NCI-H748 treated with DMSO at 0.1 percent for 48 hours (cell line): ENCODE results near the gene PLCB4.

ENCODE experiments used
- DNase-seq: peaks from one replicate; lab custom pipeline; 2025; lab: John Stamatoyannopoulos, UW

The PLCB4 gene

DNA sequence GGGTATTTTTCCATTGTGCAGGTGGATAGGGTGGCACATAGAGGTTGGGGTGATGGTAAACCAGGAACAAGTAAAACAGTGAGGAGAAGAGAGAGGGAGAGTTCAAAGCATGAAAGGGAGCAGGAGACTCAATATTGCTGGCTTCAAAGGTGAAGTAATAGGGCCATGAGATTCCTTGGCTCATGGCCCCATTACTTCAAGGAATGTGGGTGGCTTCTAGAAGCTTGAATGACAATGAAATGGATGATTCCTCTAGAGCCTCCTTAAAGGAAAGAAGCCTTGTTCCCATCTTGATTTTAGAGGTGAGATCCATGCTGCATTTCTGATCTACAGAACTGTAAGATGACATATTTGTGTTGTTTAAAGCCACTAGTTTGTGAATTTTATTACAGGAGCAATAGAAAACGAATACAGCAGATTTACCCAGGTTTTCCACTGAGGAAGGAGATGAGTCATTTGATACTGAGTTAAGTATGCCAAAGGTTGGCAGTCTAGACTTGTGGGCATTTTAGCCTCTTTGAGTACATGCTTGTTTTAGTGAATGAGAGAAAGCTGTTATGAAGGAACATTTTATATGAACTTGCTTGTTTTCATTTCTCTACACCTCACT, 110.4 kb downstream of the PLCB4 start:
- DNase-seq: no peak

DNA sequence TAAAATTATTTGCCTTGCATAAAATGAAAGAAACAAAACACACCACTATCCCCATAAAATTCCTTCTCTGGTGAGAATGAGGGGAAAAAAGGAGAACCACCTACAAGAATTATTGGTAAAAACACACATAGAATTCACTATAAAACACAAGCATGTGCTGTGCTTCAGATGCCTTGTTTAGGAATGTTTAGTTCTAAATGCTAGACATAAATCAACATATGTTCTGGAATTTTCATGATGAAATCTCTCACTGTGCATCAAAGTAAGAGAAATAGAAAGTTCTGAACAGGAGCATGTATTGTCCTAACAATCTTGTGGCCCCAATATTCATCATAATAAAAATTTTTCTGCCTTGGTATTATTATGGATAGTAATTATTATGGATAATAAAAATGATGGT, 111.0 kb downstream of the PLCB4 start:
- no peak for DNase-seq

DNA sequence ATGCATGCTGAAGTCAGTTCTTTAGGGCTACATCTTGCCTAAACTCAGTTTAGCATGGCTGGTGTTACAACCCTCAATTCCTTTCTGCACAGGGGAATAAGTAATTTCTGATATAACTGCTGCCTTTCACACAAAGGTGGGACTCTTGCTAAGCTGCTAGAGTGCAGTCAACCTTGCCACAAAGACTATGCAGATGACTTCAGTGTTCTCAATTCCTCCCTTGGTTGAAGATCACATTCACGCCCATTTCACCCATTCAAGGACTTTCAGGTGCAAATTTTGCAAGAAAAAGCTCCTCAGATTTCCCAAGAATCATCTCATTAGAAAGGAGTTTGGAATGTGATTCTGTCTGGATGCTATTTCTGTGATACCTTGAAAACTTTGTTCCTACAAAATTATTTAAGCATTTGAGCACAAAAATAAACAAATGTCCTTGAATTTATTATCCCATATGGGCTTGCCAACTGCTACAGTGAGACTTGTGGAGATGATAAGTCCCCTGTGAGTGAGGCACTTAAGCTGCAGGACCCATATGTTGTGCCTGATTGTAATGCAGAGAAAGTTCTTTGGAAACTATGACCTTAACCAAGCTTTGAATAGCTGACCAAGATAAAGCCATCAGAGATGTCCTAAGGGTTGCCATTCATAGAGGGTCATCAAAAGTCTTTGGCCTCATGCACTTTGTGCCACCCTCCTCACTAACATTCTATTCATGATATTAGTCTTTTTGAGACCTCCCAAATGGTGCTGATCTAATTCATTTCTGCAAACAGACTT, 111.8 kb downstream of the PLCB4 start:
- no peak for DNase-seq

DNA sequence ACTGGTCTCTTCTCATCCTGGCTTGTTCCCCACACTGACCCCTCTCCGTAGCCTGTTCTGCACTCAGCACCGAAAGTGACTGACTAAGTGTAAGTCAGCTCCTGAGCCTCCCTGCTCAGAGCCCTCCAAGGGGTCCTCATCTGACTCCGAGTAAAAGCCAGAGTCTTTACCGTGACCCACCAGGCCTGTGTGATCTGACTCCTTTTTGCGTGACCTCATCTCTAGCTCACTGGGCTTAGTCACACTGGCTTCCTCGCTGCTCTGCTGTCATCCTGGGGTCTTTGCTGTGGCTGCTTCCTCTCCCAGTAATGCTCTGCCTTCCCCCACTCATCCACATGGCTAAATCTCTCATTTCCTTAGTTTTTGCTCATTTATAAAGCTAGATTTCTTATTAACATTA, 116.6 kb downstream of the PLCB4 start:
- peak; percentile 92 for DNase-seq

DNA sequence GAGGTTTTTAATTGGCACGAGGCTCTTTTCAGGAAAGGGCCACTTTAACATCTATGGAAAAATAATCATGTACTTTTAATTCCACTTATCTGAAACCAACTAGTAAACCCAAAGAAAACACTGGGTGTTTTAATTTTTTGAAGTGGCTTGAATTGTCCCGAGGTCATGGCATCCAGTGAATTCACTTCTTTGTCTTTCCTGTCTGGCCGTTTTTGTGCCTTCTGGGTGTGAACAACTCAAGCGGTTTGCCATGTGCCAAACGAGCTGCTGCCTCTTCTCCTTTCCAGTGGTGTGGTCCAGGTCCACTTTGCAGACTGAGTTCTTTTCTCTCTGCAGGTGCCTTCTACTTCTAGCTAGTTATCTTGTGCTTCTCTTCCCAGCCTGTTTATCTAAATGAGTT, 117.5 kb downstream of the PLCB4 start:
- DNase-seq: peak; percentile 98

DNA sequence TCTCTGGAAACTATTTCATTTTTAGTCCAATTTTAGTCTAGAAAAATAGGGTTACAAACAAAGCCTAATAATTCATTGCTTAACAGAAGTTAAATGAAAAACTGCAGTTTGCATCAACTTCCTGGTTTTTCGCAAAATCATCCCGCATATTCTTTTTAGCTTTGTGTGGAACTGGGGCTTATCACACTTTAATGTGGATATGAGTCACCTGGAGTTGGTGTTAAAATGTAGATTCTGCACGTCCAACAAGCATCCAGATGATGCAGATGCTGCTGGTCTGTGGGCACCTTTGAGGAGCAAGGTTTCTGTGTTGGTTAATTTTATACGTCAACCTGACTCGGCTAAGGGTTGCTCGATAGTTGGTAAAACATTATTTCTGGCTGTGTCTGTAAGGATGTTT, 126.1 kb downstream of the PLCB4 start:
- DNase-seq: no peak

DNA sequence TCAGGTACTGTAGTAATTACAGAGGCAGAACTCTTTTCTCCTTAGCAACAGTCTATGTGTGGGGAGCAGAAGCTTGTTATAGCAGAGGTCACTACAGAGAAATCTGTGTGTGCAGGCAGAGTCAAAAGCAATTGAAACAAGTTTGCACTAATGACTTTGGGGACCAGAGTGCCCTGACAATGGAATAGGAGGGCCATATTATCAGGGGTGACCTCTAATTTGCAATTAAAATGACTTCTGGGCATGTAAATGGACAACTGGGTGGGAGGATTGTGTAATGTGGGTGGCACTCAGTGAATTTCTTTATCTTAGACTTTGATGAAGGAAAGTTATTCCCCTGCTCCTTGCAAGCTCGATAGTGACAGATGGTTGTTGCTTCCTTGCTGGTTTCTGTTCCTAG, 127.2 kb downstream of the PLCB4 start:
- no peak for DNase-seq

DNA sequence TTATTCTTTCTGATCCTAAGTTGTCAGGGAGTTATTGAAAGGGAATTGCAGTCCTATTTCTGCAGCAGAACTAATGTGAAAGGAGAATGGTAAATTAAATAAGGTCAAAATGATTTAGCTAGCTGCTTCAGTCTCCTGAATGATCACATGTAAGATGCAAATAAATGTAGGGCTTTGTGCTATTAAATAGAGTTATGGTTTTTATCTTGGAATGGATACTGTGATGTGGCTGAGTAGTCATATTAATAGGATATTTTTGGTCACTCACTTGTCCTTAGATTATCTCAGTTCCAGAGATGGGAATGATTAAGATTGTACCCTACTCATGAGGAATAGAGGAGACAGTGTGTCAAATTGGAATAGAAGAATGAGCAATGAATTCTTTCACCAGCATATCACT, 129.6 kb downstream of the PLCB4 start:
- no peak for DNase-seq

DNA sequence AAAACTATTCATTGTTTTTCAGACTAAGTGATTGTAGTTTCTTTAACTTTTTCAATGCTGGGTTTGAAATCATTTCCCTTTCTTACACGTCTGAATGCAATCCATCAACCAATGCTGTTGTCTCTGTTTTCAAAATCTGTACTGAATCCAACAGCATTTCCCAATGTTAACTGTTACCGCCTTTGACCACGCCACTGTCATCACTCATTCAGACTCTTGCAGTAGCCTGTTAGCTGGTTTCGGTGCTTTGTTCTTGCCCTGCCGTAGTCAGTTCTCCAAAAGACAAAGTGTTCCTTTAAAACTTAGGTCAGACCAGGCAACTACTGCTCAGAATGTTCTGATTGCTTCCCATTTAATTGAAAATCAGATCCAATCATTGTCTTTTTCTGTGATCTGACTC, 131.3 kb downstream of the PLCB4 start:
- no peak for DNase-seq

DNA sequence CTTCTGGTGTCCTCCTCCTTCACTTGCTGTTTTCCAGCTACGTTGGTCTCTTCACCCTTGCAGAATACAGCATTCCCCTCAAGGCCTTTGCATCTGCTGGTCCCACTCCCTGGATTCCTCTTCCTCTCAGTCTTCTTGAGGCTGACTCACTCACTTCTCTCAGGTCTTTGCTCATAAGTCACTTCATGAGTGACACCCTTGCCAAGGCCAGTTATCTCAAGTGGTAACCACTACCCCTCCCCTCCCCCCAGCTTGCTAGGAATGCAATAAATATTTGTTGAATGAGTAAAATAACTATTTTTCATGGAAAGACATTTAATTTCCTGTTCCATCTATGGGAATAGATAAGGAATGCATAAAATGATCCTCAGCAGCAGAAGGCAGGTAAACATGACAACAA, 131.7 kb downstream of the PLCB4 start:
- DNase-seq: no peak

DNA sequence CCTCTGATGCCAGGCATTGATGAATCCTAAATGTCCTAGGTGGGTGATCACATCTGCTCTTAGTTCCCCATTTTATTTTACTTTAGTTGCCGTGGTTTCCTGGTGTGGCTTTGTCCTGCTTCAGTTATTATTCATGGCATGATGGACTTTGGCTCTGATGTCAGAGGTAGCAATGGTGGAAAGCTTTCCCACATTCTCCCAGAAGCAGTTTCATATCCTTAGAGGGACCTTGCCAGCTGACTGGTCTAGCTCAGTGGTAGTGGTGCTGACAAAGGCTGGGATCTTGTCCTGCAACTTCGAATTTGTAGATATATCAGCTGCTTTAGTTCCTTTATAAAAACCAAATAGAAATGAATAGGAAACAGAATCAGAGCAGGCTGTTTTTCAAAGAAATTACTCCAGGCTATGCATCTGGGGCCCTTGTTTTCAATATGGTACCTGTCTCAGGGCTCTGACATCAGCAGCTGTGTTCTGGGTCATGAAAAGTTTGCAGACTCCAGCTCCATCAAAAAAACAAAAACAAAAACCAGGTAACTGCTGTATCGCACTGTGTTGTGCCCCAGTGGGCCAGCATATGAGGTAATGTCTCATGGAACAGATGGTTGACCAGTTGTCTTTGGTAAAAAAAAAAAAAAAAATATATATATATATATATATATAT, 133.7 kb downstream of the PLCB4 start:
- no peak for DNase-seq

DNA sequence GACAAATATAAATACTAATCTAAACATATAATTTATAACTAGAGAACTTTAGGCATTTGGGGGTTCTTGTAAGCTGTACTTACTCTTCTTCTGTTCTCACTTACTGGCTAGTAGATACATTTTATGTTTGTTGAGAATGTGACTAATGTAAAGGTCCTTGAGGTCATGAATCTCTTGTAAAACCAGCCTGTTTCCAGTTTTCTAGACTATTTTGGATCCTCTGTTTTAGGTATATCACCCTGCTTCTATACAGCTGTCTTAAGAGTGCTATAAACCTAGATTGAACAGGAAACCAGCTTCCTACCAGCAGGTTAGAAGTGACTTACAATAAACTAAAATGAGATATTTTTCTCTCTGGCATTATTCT, 134.2 kb downstream of the PLCB4 start:
- DNase-seq: no peak

DNA sequence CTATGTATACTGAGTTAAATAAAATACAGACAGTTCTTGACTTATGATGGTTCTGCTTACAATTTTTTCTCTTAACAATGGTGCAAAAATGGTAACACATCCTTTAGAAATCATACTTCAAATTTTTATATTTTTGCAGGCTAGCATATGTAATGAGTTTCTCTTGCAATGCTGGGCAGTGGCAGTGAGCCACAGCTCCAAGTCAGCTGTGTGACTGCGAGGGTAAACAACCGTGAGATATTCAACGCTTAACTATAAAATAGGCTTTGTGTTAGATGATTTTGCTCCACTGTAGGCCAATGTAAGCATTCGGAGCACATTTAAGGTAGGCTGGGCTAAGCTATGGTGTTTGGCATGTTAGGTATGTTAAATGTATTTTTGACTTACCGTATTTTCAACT, 136.1 kb downstream of the PLCB4 start:
- DNase-seq: no peak

DNA sequence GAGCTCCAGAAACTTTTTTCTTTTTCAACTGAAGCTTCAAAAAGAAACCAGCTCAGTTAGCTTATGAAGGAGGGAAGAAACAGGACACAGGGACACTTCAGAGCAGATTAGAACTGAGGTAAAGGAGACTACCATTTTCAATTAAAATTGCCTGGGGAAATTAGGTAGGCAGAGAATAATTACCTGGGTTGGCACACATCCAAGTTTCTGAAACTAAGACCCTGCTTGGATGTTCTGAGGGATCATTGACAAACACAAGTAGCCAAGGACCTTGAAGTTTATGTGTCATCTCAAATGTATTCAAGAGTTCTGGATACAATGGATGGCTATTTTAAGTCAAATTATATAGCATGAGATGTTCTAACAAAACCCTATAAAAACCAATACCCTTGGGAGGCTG, 137.6 kb downstream of the PLCB4 start:
- DNase-seq: no peak

DNA sequence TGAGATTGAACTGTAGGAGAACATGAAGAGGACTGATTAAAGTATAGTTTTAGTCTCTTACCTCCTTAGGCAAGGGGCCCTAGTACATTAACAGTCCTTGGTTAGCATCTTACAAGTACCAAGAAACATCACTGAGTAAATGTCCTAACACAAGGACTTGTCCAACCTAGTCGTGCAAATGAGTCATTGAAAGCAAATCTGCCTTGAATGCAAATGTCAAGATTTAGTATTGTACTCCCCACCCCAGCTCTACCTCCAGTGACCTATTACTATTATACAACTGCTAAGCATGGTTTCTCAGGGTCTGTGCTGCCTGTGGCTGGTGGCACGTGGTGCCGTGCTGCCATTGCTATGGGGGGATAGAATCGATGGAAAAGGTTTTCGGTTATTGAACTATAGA, 138.4 kb downstream of the PLCB4 start:
- DNase-seq: no peak

DNA sequence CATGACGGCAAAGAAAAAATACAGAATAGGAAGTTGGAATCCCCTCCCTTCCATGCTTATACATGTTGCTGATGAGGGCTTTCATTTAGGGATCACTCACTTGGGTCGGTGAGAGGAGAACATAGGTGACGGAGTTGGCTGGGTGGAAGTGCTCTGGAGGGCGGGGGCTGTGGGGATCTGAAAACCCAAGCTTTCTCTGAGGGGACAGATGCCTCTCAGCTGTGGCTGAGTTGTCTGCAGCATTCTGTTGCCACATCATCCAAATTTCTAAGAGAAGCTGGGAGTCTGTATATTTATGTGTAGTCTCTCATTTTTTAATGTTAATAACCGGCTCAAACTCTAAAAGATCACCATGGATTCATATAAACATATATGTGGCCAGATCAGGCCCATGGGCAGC, 141.5 kb downstream of the PLCB4 start:
- no peak for DNase-seq

DNA sequence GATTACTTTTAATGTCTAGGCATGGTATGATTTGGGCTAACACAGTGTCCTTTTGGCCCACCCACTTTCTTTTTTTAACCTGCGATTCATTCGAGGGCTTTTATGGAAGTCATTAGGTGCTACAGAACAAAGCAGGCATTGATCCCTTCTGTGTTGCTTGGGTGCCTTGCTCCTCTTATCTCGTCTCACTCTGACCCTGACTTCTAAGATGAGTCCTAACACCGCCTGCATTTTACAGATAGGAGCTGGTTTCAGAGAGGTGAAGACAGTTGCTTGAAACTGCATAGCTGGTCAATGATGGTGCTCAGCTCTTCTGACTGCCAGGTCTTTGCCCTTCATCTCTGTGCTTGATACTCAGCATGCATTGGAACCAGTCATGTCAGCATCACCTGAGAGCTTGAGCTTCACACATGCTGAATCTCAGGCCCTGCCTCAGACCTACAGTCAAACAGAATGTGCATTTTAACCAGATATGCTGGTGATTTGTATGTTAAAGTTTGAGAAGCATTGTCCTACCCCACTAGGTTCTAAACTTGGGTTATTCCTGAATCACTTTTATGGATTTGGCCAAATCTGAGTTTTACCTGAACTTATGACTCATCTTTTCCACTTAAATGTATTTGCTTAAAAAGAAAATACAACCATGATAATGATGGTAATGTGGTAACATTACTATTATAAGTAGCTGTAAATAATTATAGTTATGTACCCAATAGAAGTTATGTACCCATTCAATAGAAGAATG, 142.3 kb downstream of the PLCB4 start:
- no peak for DNase-seq

DNA sequence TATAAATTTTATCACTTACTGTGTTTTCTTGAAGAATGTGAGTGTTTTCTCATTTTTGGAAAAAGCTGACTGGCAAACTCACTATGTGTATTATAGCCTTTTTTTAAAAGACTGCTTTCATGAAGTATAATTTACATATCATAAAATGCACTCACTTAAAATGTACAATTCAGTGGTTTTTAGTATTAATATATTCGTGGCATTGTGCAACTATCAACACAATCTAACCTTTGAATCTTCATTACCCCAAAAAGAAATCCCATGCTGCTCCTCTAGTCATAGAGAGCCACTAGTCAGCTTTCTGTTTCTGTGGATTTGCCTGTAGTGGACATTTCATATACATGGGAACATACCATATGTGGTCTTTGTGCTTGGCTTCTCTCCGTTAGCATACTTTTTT, 143.8 kb downstream of the PLCB4 start:
- DNase-seq: no peak

DNA sequence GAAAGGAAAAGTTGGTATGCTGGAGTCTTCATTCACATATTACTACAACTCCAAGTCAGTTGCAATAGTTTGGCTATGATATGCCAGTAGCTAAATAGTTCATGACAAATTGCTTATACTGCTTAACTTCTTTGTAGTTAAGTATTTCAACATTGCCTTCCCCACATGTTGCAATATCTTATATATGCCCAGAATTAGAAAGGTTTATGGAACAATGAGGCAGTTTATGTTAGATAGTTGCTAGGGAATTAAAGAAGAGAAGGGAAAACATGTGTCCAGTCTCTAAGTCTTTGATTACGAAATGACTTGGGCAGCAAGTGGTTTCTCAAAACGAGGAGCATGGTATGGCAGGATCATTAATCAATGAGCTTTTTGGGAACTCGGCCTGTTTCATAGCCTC, 145.8 kb downstream of the PLCB4 start:
- no peak for DNase-seq

DNA sequence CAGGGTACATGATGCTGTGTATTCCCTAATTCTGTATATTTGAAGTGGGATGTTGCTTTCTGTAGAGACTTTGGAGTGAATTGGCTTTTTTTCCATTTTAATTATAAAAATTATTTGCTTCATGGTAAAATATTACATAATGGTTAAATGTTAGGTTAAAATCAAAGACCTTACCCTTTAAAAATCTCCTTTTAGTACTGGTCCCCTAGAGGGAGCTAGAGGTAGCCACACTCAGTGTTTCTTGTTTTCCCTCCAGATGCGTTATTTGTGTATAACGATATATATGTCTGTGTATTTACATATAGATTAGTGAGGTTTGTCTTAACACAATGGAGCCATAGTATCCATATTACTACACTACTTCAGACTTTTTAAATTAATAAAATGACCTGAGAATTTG, 146.7 kb downstream of the PLCB4 start:
- DNase-seq: peak; percentile 52

DNA sequence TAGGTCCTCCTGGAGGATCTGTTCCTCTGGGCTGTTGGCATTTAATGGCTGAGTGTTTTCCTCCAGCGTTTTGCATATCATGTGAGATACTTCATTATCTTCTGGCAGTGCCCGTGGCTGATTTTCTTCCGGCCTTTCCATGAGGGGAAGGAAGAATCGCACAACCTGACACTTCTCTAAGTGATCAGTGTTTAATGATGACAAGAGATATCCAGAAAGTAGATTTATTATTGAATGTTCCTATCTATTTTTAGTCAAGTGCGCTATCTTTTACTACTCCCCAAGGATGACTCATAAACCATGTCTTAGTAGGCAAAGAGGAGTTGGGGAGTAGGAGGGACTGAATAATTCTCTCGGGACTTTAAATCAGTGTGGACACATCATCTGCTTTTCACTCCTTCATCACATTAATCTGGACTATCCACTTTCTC, 149.7 kb downstream of the PLCB4 start:
- DNase-seq: no peak

DNA sequence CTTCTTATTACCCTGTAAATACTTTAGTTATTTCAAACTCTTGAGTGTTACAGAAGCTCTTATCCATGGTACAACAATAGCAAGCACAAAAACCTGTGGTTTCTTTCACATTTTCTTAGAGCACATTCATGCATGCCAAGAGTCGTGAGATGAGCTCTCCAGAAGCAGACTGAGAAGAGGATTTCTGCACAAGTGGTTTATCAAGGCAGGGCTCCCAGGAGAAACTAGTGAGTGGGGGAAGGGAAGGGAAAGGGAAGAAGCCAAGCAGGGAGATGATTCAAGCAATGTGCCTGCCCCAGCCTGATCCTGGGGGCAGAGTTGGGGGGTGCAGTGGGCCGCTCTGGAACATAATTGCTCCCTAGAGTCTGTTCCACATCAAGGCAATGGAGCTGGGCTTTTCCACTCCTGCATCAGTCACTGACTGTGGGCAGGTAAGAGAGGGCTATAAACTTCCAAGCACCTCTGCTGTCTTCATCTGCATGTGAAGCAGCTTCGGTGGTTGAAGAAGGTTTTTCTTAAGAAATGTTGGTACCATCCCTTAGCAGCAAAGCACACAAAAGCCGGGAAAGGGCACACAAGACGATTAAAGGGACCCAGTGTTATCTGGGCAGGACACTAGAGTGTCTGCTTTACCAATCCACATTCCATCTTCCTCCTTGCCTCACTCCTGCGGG, 152.1 kb downstream of the PLCB4 start:
- no peak for DNase-seq
